ENCODE measurements around the gene KAZN.
A peak's percentile ranks its signal among the peaks of the same experiment; 100 is the strongest.

KAZN gene

GRCh38 chr1:14996133-14997050 lies 397.9 kb downstream of the KAZN start:
- DNase-seq, result no peak

- DNase-seq, result no peak
Measured at GRCh38 chr1:14997646-14998276, 399.3 kb downstream of the KAZN start.

- no peak for DNase-seq
Measured at GRCh38 chr1:14999441-14999840, 401.0 kb downstream of the KAZN start.

GRCh38 chr1:15000030-15000429 lies 401.5 kb downstream of the KAZN start:
- DNase-seq, result no peak

GRCh38 chr1:15000671-15001070 lies 402.2 kb downstream of the KAZN start:
- no peak for DNase-seq

- DNase-seq, result no peak
Measured at GRCh38 chr1:15001317-15001915, 402.9 kb downstream of the KAZN start.

GRCh38 chr1:15002325-15002724 lies 403.8 kb downstream of the KAZN start:
- DNase-seq, result no peak

GRCh38 chr1:15004396-15004795 lies 405.9 kb downstream of the KAZN start:
- DNase-seq, result no peak

- DNase-seq, result peak; percentile 13
Measured at GRCh38 chr1:15005116-15005515, 406.6 kb downstream of the KAZN start.

- DNase-seq, result no peak
Measured at GRCh38 chr1:15007368-15007767, 408.9 kb downstream of the KAZN start.

- DNase-seq, result no peak
Measured at GRCh38 chr1:15007842-15008241, 409.4 kb downstream of the KAZN start.

GRCh38 chr1:15008783-15009729 lies 410.6 kb downstream of the KAZN start:
- DNase-seq, result no peak

- no peak for DNase-seq
Measured at GRCh38 chr1:15011160-15011559, 412.7 kb downstream of the KAZN start.

- DNase-seq, result no peak
Measured at GRCh38 chr1:15011661-15012060, 413.2 kb downstream of the KAZN start.

- DNase-seq, result no peak
Measured at GRCh38 chr1:15012822-15013221, 414.3 kb downstream of the KAZN start.

GRCh38 chr1:15013767-15014166 lies 415.3 kb downstream of the KAZN start:
- no peak for DNase-seq

GRCh38 chr1:15014516-15014915 lies 416.0 kb downstream of the KAZN start:
- peak; percentile 53 for DNase-seq

GRCh38 chr1:15016001-15016400 lies 417.5 kb downstream of the KAZN start:
- DNase-seq, result no peak

GRCh38 chr1:15016526-15016925 lies 418.0 kb downstream of the KAZN start:
- no peak for DNase-seq

GRCh38 chr1:15017120-15017519 lies 418.6 kb downstream of the KAZN start:
- no peak for DNase-seq

GRCh38 chr1:15018767-15019166 lies 420.3 kb downstream of the KAZN start:
- no peak for DNase-seq

- no peak for DNase-seq
Measured at GRCh38 chr1:15020943-15021745, 422.7 kb downstream of the KAZN start.

All from DMS 273 treated with DMSO at 0.1 percent for 48 hours (cell line).